Esophagus muscularis mucosa (tissue), 4 donors: ENCODE results near the gene CTSD. TPM values are rescaled to one million over a fixed set of nuclear protein-coding genes. Genes with fewer than 3 reads are reported as not detected.
"Not testable (repeated sequence)": the region's sequence is repeated elsewhere in the genome, so short reads cannot be mapped to it uniquely, and the experiment has no call there.

Experiments
- DNase-seq: peaks from one replicate; pipeline ENCODE4 v3.0.0-alpha.2; 2017; ENCODE audit errors: extremely low spot score
- H3K27ac ChIP-seq, 4 donors: fragments of 200-600 bp; sonication (generic); replicated peaks in 1 of 4; 1 replicate in 3 of 4; 2 replicates in 1 of 4; pipeline ENCODE4 v1.5.1; 2016 to 2019; ENCODE audit warnings: mild to moderate bottlenecking in 1 of 4
- H3K27me3 ChIP-seq, 4 donors: fragments of 200-600 bp; sonication (generic); one replicate each; pipeline versions ENCODE4 v1.5.1 to v1.6.0; 2016 to 2019
- H3K36me3 ChIP-seq, 4 donors: fragments of 200-600 bp; sonication (generic); one replicate each; pipeline ENCODE4 v1.5.1; 2016 to 2019
- H3K4me1 ChIP-seq, 4 donors: fragments of 200-600 bp; sonication (generic); one replicate each; pipeline ENCODE4 v1.5.1; 2016 to 2019
- H3K4me3 ChIP-seq, 4 donors: fragments of 200-600 bp; sonication (generic); 1 replicate in 2 of 4; 2 replicates in 2 of 4; pipeline ENCODE4 v1.5.1; 2016 to 2019; ENCODE audit warnings: mild to moderate bottlenecking in 4 of 4, moderate library complexity in 1 of 4
- H3K9me3 ChIP-seq, 4 donors: fragments of 200-600 bp; sonication (generic); 1 replicate in 3 of 4; 2 replicates in 1 of 4; pipeline ENCODE4 v1.5.1; 2016 to 2019
- CTCF ChIP-seq, 3 experiments: fragments of 200-600 bp in 2 of 3; fragments of 450-650 bp in 1 of 3; sonication (generic) in 2 of 3; IDR thresholded peaks; one replicate each; pipeline ENCODE4 v1.5.1; 2017 to 2019; ENCODE audit warnings: antibody characterized with exemption in 3 of 3, mild to moderate bottlenecking in 2 of 3, moderate library complexity in 1 of 3
- EP300 ChIP-seq: sonication (generic); formaldehyde crosslinking; IDR thresholded peaks from one replicate; pipeline ENCODE4 v1.6.1; 2017; ENCODE audit warnings: antibody characterized with exemption
- POLR2A ChIP-seq: fragments of 450-650 bp; IDR thresholded peaks from one replicate; pipeline ENCODE4 v1.6.1; 2017; ENCODE audit warnings: antibody characterized with exemption, moderate library complexity, mild to moderate bottlenecking, low read depth
- POLR2AphosphoS5 ChIP-seq, 2 donors: sonication (generic); formaldehyde crosslinking; IDR thresholded peaks; one replicate each; pipeline ENCODE4 v1.6.1; 2017; ENCODE audit warnings: antibody characterized with exemption in 2 of 2
- WGBS: methylation state at CpG from one replicate; pipeline ENCODE4 v1.1.5; 2018; 5-methylcytosine and 5-hydroxymethylcytosine counted together
- intact Hi-C: fragments of 100-400 bp; cut with DNase I; formaldehyde crosslinking; loops from one replicate; pipeline ENCODE4 v1.15.1; 2023
- total RNA-seq, 4 donors: library from RNA; depleted of rRNA; stranded (reverse); fragments of >200 nt; gene quantifications; one replicate each; pipeline versions ENCODE4 v1.1.0 to v1.2.1, GENCODE V29; 2016

CTSD gene
- total RNA-seq, 4 donors from 2014 or later = 186 to 338 (median 270) TPM

- Histone ChIP-seq H3K27ac (no peak overlapping the region), H3K36me3 (no peaks in the 10 kb centered on the region), H3K27me3 (peaks cover 0 to 6% (median 0%) of the 10 kb centered on the region in 4 donors), H3K4me3 (peak overlapping the region in 2 of 4 donors; percentile 4 to 15), H3K9me3 (peaks cover 0 to 4% (median 0%) of the 10 kb centered on the region in 4 donors), H3K4me1 (peaks cover 6 to 18% (median 15%) of the 10 kb centered on the region in 4 donors)
- WGBS = 33% methylated on average over 13 of the region's 15 CpGs
- intact Hi-C loops = no loop called here
- TF ChIP-seq POLR2A = no peak
- TF ChIP-seq EP300 = no peak
- TF ChIP-seq CTCF (IDR thresholded peaks at IDR 0.05) = no peak
- no peak for TF ChIP-seq POLR2AphosphoS5 (IDR thresholded peaks at IDR 0.05)
- no peak for DNase-seq
Observed at GRCh38 chr11:1772270-1773130, 8.8 kb upstream of the CTSD start.

GRCh38 chr11:1771700-1772099 lies 8.0 kb upstream of the CTSD start:
- WGBS = 86% methylated on average over 6 of the region's 6 CpGs

GRCh38 chr11:1771273-1771672 lies 7.5 kb upstream of the CTSD start:
- TF ChIP-seq POLR2AphosphoS5 (IDR thresholded peaks at IDR 0.05) = no peak
- no peak for TF ChIP-seq CTCF (IDR thresholded peaks at IDR 0.05)
- TF ChIP-seq EP300 = no peak
- no peak for TF ChIP-seq POLR2A
- DNase-seq = no peak
- H3K36me3 ChIP-seq = no peaks in the 10 kb centered on the region
- intact Hi-C loops = no loop called here
- H3K4me1 ChIP-seq = peaks cover 6 to 18% (median 15%) of the 10 kb centered on the region in 4 donors
- no peak overlapping the region for H3K27ac ChIP-seq
- no peaks in the 10 kb centered on the region for H3K27me3 ChIP-seq
- 84% methylated on average over 18 of the region's 18 CpGs for WGBS
- peaks cover 0 to under 1% (median 0%) of the 10 kb centered on the region in 4 donors for H3K9me3 ChIP-seq
- no peak overlapping the region for H3K4me3 ChIP-seq

More at GRCh38 chr11:1771700-1772099, 8.0 kb upstream of the CTSD start:
- no peak for DNase-seq
- Histone ChIP-seq H3K4me1 (peaks cover 6 to 18% (median 15%) of the 10 kb centered on the region in 4 donors), H3K27me3 (no peaks in the 10 kb centered on the region), H3K27ac (no peak overlapping the region), H3K4me3 (no peak overlapping the region), H3K36me3 (no peaks in the 10 kb centered on the region), H3K9me3 (peaks cover 0 to 4% (median 0%) of the 10 kb centered on the region in 4 donors)
- no peak for TF ChIP-seq POLR2A
- no peak for TF ChIP-seq POLR2AphosphoS5 (IDR thresholded peaks at IDR 0.05)
- no peak for TF ChIP-seq EP300
- intact Hi-C loops = no loop called here

GRCh38 chr11:1770528-1770927 lies 6.8 kb upstream of the CTSD start:
- DNase-seq = no peak
- H3K27me3 ChIP-seq = no peaks in the 10 kb centered on the region
- intact Hi-C loops = no loop called here
- WGBS = 75% methylated on average over 5 of the region's 5 CpGs
- no peak overlapping the region for H3K4me3 ChIP-seq
- no peaks in the 10 kb centered on the region for H3K9me3 ChIP-seq
- H3K27ac ChIP-seq = no peak overlapping the region
- peaks cover 6 to 18% (median 15%) of the 10 kb centered on the region in 4 donors for H3K4me1 ChIP-seq
- no peak for TF ChIP-seq POLR2AphosphoS5 (IDR thresholded peaks at IDR 0.05)
- no peak for TF ChIP-seq CTCF (IDR thresholded peaks at IDR 0.05)
- no peak for TF ChIP-seq POLR2A
- TF ChIP-seq EP300 = no peak
- H3K36me3 ChIP-seq = no peaks in the 10 kb centered on the region

- no peak for DNase-seq
Observed at GRCh38 chr11:1770061-1770460, 6.3 kb upstream of the CTSD start.

GRCh38 chr11:1769304-1769936 lies 5.7 kb upstream of the CTSD start:
- peaks cover 7 to 21% (median 19%) of the 10 kb centered on the region in 4 donors for H3K4me1 ChIP-seq
- intact Hi-C loops, H3K9me3 ChIP-seq, DNase-seq, H3K36me3 ChIP-seq, H3K27me3 ChIP-seq, H3K27ac ChIP-seq, H3K4me3 ChIP-seq: not testable (repeated sequence)
- 84% methylated on average over 9 of the region's 9 CpGs for WGBS

More at GRCh38 chr11:1770061-1770460, 6.3 kb upstream of the CTSD start:
- Histone ChIP-seq H3K27me3 (no peaks in the 10 kb centered on the region), H3K4me1 (peaks cover 6 to 18% (median 15%) of the 10 kb centered on the region in 4 donors), H3K27ac (no peak overlapping the region), H3K4me3 (no peak overlapping the region), H3K9me3 (no peaks in the 10 kb centered on the region), H3K36me3 (no peaks in the 10 kb centered on the region)
- intact Hi-C loops = no loop called here
- TF ChIP-seq CTCF (IDR thresholded peaks at IDR 0.05) = no peak
- TF ChIP-seq EP300 = no peak
- no peak for TF ChIP-seq POLR2AphosphoS5 (IDR thresholded peaks at IDR 0.05)
- TF ChIP-seq POLR2A = no peak
- WGBS = 89% methylated on average over 7 of the region's 7 CpGs
